ENCODE data around the gene C16orf89. TPM values are rescaled to one million over a fixed set of nuclear protein-coding genes. Genes with fewer than 3 reads are reported as not detected.
A peak's percentile ranks its signal among the peaks of the same experiment; 100 is the strongest.

Gene C16orf89
- total and polyA plus RNA-seq, 2 experiments from 2014 or later = 2.8 to 4.4 TPM

GRCh38 chr16:5059386-5060072 lies 6.2 kb downstream of the C16orf89 start:
- ATAC-seq (peak; percentile 44), DNase-seq (ENCODE audit: low spot score) (peak; percentile 47)
- Histone ChIP-seq H3K4me3 (peak overlapping the region; percentile 27; the same call in 1 of the 2 replicates), H3K4me2 (peak overlapping the region; percentile 64), H3K79me2 (replicated peaks; ENCODE audit: insufficient read depth) (no peaks in the 10 kb centered on the region), H3K36me3 (ENCODE audit: insufficient read depth) (no peaks in the 10 kb centered on the region), H3K27ac (ENCODE audit: low read depth) (no peak overlapping the region; the same call in 1 of the 2 replicates), H3K4me1 (ENCODE audit: insufficient read depth) (peaks cover 20% of the 10 kb centered on the region), H4K20me1 (replicated peaks; ENCODE audit: insufficient read depth) (no peaks in the 10 kb centered on the region), H3K9me2 (ENCODE audit: insufficient read depth) (no peaks in the 10 kb centered on the region), H3K27me3 (ENCODE audit: insufficient read depth) (no peaks in the 10 kb centered on the region), H3F3A (replicated peaks; ENCODE audit: low read depth) (peaks cover 13% of the 10 kb centered on the region), H2AFZ (peak overlapping the region; percentile 59; the same call in 1 of the 2 replicates)
- Mint-ChIP-seq H3K27me3 (ENCODE audit: insufficient read depth, low read depth, poor library complexity) (peaks cover 14% of the 10 kb centered on the region), H3K4me1 (peaks cover 33% of the 10 kb centered on the region), H3K4me3 (0 out of 3 replicates have a peak overlapping the region, but pooled peaks have one; percentile 20), H3K36me3 (ENCODE audit: low read depth) (no peaks in the 10 kb centered on the region), H3K27ac (peak overlapping the region; percentile 93), H3K9me3 (no peaks in the 10 kb centered on the region)
- no peak for TF ChIP-seq REST (IDR thresholded peaks at IDR 0.05; ENCODE audit: unreplicated experiment)
- no peak for TF ChIP-seq NANOG (IDR thresholded peaks at IDR 0.05; ENCODE audit: borderline replicate concordance)
- TF ChIP-seq POLR2AphosphoS5 (IDR thresholded peaks at IDR 0.05; ENCODE audit: low read depth) = no peak

- Histone ChIP-seq H3K79me2 (replicated peaks; ENCODE audit: insufficient read depth) (no peaks in the 10 kb centered on the region), H2AFZ (peak overlapping the region; percentile 70), H3K27ac (ENCODE audit: low read depth) (peak overlapping the region; percentile 86), H3K36me3 (ENCODE audit: insufficient read depth) (no peaks in the 10 kb centered on the region), H3K4me3 (no peak overlapping the region), H3K9me2 (ENCODE audit: insufficient read depth) (no peaks in the 10 kb centered on the region), H4K20me1 (replicated peaks; ENCODE audit: insufficient read depth) (no peaks in the 10 kb centered on the region), H3F3A (replicated peaks; ENCODE audit: low read depth) (peaks cover 13% of the 10 kb centered on the region), H3K4me1 (ENCODE audit: insufficient read depth) (peaks cover 20% of the 10 kb centered on the region), H3K4me2 (peak overlapping the region; percentile 39; the same call in 1 of the 2 replicates), H3K27me3 (ENCODE audit: insufficient read depth) (no peaks in the 10 kb centered on the region)
- peak; percentile 84 for ATAC-seq
- TF ChIP-seq EZH2phosphoT487 (IDR thresholded peaks at IDR 0.05; ENCODE audit: unreplicated experiment) = no peak
- TF ChIP-seq CREB1 (CRISPR knock-in tag; IDR thresholded peaks at IDR 0.05; ENCODE audit: low read depth) = peak; percentile 70
- TF ChIP-seq, protein P1, sequence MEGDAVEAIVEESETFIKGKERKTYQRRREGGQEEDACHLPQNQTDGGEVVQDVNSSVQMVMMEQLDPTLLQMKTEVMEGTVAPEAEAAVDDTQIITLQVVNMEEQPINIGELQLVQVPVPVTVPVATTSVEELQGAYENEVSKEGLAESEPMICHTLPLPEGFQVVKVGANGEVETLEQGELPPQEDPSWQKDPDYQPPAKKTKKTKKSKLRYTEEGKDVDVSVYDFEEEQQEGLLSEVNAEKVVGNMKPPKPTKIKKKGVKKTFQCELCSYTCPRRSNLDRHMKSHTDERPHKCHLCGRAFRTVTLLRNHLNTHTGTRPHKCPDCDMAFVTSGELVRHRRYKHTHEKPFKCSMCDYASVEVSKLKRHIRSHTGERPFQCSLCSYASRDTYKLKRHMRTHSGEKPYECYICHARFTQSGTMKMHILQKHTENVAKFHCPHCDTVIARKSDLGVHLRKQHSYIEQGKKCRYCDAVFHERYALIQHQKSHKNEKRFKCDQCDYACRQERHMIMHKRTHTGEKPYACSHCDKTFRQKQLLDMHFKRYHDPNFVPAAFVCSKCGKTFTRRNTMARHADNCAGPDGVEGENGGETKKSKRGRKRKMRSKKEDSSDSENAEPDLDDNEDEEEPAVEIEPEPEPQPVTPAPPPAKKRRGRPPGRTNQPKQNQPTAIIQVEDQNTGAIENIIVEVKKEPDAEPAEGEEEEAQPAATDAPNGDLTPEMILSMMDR (conservative IDR thresholded peaks at IDR 0.05; ENCODE audit: low read depth in 2 of 2) = peak; percentile 55 to 59
- no peak for TF ChIP-seq REST (IDR thresholded peaks at IDR 0.05; ENCODE audit: unreplicated experiment)
- Mint-ChIP-seq H3K9me3 (no peaks in the 10 kb centered on the region), H3K4me3 (peak overlapping the region; percentile 47; the same call in 2 of the 3 replicates), H3K36me3 (ENCODE audit: low read depth) (no peaks in the 10 kb centered on the region), H3K27ac (peak overlapping the region; percentile 90), H3K4me1 (peaks cover 33% of the 10 kb centered on the region), H3K27me3 (ENCODE audit: insufficient read depth, low read depth, poor library complexity) (peaks cover 11% of the 10 kb centered on the region)
- DNase-seq (ENCODE audit: low spot score) = peak; percentile 96
Measured at GRCh38 chr16:5058476-5058875, 7.3 kb downstream of the C16orf89 start.
